Neural cell (in vitro differentiated cells): ENCODE measurements around the gene NELL1. TPM values are rescaled to one million over a fixed set of nuclear protein-coding genes. Genes with fewer than 3 reads are reported as not detected.

Experiments used
- H2AFZ ChIP-seq: fragments of 200-600, 300-800 bp; sonication (generic), shearing (Covaris generic); 2 replicates; pipeline ENCODE4 v1.6.0; 2014; ENCODE audit warnings: low read depth, mild to moderate bottlenecking, antibody characterized with exemption, low read length, moderate library complexity
- H3F3A ChIP-seq: fragments of 200-600 bp; shearing (Covaris generic); 2 replicates; pipeline ENCODE4 v1.6.1; 2016; ENCODE audit warnings: mild to moderate bottlenecking, moderate library complexity, mixed read lengths, antibody characterized with exemption, low read length; ENCODE audit not compliant: insufficient read depth, poor library complexity, severe bottlenecking
- H3K27ac ChIP-seq: fragments of 200-600, 300-800 bp; sonication (generic), shearing (Covaris generic); 2 replicates; pipeline ENCODE4 v1.5.1; 2014; ENCODE audit warnings: mild to moderate bottlenecking, low read length, moderate library complexity
- H3K27me3 ChIP-seq: fragments of 300-800, 200-600 bp; sonication (generic), shearing (Covaris generic); 2 replicates; pipeline ENCODE4 v1.6.0; 2014; ENCODE audit warnings: mild to moderate bottlenecking, low read depth, low read length, moderate library complexity; ENCODE audit not compliant: insufficient read depth
- H3K36me3 ChIP-seq: fragments of 300-800, 200-600 bp; sonication (generic), shearing (Covaris generic); 2 replicates; pipeline ENCODE4 v1.5.1; 2014; ENCODE audit warnings: mild to moderate bottlenecking, antibody characterized with exemption, low read length, moderate library complexity; ENCODE audit not compliant: insufficient read depth
- H3K4me2 ChIP-seq: fragments of 300-800, 200-600 bp; sonication (generic), shearing (Covaris generic); 2 replicates; pipeline ENCODE4 v1.6.0; 2014; ENCODE audit warnings: mild to moderate bottlenecking, low read length
- H3K4me3 ChIP-seq: fragments of 300-800, 200-600 bp; sonication (generic), shearing (Covaris generic); 2 replicates; pipeline ENCODE4 v1.5.1; 2014; ENCODE audit warnings: mild to moderate bottlenecking, low read length, moderate library complexity
- H3K79me2 ChIP-seq: fragments of 200-600 bp; shearing (Covaris generic); replicated peaks from 2 replicates; pipeline ENCODE4 v1.6.0; 2014; ENCODE audit warnings: mild to moderate bottlenecking, low read length, moderate library complexity; ENCODE audit not compliant: insufficient read depth
- H3K9ac ChIP-seq: fragments of 300-800, 200-600 bp; sonication (generic), shearing (Covaris generic); 2 replicates; pipeline ENCODE4 v1.6.1; 2016; ENCODE audit warnings: mild to moderate bottlenecking, low read length, mixed read lengths
- H3K9me2 ChIP-seq: fragments of 200-600 bp; shearing (Covaris generic); 2 replicates; pipeline ENCODE4 v1.6.1; 2016; ENCODE audit warnings: mild to moderate bottlenecking, low read length, mixed read lengths; ENCODE audit not compliant: insufficient read depth
- H3K9me3 ChIP-seq: fragments of 200-600, 300-800 bp; sonication (generic), shearing (Covaris generic); 2 replicates; pipeline ENCODE4 v1.6.1; 2016; ENCODE audit warnings: mild to moderate bottlenecking, mixed run types, low read length, moderate library complexity, mixed read lengths
- H4K20me1 ChIP-seq: fragments of 200-600 bp; shearing (Covaris generic); 2 replicates; pipeline ENCODE4 v1.6.1; 2016; ENCODE audit warnings: mild to moderate bottlenecking, mixed run types; ENCODE audit not compliant: insufficient read depth
- EP300 ChIP-seq: fragments of 450-650 bp; conservative IDR thresholded peaks from 2 replicates; pipeline ENCODE4 v1.6.1; 2014; ENCODE audit warnings: antibody characterized with exemption, mild to moderate bottlenecking, moderate library complexity; ENCODE audit not compliant: poor library complexity, severe bottlenecking
- EZH2 ChIP-seq: fragments of 200-600, 300-800 bp; shearing (Covaris generic), sonication (generic); IDR thresholded peaks from 2 replicates; pipeline ENCODE4 v1.6.1; 2014; ENCODE audit warnings: antibody characterized with exemption, low read length, borderline replicate concordance, mild to moderate bottlenecking; ENCODE audit not compliant: insufficient read depth, poor library complexity, severe bottlenecking
- MXI1 ChIP-seq: fragments of 450-650 bp; conservative IDR thresholded peaks from 2 replicates; pipeline ENCODE4 v1.6.1; 2014; ENCODE audit warnings: antibody characterized with exemption, mild to moderate bottlenecking; ENCODE audit not compliant: poor library complexity, severe bottlenecking
- POLR2AphosphoS5 ChIP-seq: IDR thresholded peaks from 2 replicates; pipeline ENCODE4 v1.6.1; 2012
- RAD21 ChIP-seq: fragments of 450-650 bp; conservative IDR thresholded peaks from 2 replicates; pipeline ENCODE4 v1.6.1; 2014; ENCODE audit warnings: antibody characterized with exemption, mild to moderate bottlenecking, moderate library complexity
- SMC3 ChIP-seq: fragments of 450-650 bp; conservative IDR thresholded peaks from 2 replicates; pipeline ENCODE4 v1.6.1; 2014; ENCODE audit warnings: antibody characterized with exemption, mild to moderate bottlenecking, moderate library complexity; ENCODE audit not compliant: poor library complexity
- TAF1 ChIP-seq: IDR thresholded peaks from 2 replicates; pipeline ENCODE4 v1.6.1; 2012; ENCODE audit warnings: low read depth
- polyA plus RNA-seq: library from polyadenylated mRNA; depleted of rRNA; stranded (reverse); fragments of >200 nt; gene quantifications from 2 replicates; pipeline ENCODE4 v1.2.3, GENCODE V29; 2014
- TF ChIP-seq, protein P1 (sequence below): IDR thresholded peaks from 2 replicates; pipeline ENCODE4 v1.6.1; 2012; ENCODE audit warnings: borderline replicate concordance
- TF ChIP-seq, protein P2 (sequence below): fragments of 450-650 bp; IDR thresholded peaks from 2 replicates; pipeline ENCODE4 v1.5.1; 2014; ENCODE audit warnings: antibody characterized with exemption, mild to moderate bottlenecking, moderate library complexity; ENCODE audit not compliant: poor library complexity, severe bottlenecking

NELL1 gene
- polyA plus RNA-seq, 1 donor from 2014 or later: 70.4 TPM

DNA sequence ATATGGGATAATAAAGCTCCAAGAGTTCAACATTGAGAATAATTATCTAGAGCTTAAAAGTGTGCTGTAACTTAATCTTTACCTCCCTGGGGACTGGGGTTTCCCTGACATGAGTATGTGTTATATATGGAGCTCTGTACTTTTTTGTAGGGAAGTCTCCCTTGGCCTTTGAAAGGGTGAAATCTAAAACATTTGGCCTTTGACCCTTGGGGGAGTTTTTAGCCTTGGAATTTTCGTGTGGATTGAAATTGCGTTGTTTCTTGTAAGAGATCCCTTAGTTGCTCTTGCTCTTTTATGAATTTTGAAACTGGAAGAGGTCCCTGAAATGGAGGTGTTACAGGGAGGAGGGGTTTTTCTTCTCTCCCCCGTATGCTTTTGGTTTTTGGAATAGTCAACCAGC lies 450.0 kb downstream of the NELL1 start:
- Histone ChIP-seq H3K36me3 (no peaks in the 10 kb centered on the region), H4K20me1 (no peaks in the 10 kb centered on the region), H3K9me3 (no peaks in the 10 kb centered on the region), H3K4me2 (no peak overlapping the region), H3K27me3 (no peaks in the 10 kb centered on the region), H3K9me2 (no peaks in the 10 kb centered on the region), H3F3A (no peaks in the 10 kb centered on the region), H2AFZ (no peak overlapping the region), H3K27ac (no peak overlapping the region), H3K9ac (no peak overlapping the region), H3K4me3 (no peak overlapping the region), H3K79me2 (no peaks in the 10 kb centered on the region)
- TF ChIP-seq MXI1 (no peak), RAD21 (no peak), TAF1 (no peak), EP300 (no peak), POLR2AphosphoS5 (no peak), EZH2 (no peak), SMC3 (no peak)
- TF ChIP-seq, protein P1, sequence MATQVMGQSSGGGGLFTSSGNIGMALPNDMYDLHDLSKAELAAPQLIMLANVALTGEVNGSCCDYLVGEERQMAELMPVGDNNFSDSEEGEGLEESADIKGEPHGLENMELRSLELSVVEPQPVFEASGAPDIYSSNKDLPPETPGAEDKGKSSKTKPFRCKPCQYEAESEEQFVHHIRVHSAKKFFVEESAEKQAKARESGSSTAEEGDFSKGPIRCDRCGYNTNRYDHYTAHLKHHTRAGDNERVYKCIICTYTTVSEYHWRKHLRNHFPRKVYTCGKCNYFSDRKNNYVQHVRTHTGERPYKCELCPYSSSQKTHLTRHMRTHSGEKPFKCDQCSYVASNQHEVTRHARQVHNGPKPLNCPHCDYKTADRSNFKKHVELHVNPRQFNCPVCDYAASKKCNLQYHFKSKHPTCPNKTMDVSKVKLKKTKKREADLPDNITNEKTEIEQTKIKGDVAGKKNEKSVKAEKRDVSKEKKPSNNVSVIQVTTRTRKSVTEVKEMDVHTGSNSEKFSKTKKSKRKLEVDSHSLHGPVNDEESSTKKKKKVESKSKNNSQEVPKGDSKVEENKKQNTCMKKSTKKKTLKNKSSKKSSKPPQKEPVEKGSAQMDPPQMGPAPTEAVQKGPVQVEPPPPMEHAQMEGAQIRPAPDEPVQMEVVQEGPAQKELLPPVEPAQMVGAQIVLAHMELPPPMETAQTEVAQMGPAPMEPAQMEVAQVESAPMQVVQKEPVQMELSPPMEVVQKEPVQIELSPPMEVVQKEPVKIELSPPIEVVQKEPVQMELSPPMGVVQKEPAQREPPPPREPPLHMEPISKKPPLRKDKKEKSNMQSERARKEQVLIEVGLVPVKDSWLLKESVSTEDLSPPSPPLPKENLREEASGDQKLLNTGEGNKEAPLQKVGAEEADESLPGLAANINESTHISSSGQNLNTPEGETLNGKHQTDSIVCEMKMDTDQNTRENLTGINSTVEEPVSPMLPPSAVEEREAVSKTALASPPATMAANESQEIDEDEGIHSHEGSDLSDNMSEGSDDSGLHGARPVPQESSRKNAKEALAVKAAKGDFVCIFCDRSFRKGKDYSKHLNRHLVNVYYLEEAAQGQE: no peak
- TF ChIP-seq, protein P2, sequence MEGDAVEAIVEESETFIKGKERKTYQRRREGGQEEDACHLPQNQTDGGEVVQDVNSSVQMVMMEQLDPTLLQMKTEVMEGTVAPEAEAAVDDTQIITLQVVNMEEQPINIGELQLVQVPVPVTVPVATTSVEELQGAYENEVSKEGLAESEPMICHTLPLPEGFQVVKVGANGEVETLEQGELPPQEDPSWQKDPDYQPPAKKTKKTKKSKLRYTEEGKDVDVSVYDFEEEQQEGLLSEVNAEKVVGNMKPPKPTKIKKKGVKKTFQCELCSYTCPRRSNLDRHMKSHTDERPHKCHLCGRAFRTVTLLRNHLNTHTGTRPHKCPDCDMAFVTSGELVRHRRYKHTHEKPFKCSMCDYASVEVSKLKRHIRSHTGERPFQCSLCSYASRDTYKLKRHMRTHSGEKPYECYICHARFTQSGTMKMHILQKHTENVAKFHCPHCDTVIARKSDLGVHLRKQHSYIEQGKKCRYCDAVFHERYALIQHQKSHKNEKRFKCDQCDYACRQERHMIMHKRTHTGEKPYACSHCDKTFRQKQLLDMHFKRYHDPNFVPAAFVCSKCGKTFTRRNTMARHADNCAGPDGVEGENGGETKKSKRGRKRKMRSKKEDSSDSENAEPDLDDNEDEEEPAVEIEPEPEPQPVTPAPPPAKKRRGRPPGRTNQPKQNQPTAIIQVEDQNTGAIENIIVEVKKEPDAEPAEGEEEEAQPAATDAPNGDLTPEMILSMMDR: no peak

DNA sequence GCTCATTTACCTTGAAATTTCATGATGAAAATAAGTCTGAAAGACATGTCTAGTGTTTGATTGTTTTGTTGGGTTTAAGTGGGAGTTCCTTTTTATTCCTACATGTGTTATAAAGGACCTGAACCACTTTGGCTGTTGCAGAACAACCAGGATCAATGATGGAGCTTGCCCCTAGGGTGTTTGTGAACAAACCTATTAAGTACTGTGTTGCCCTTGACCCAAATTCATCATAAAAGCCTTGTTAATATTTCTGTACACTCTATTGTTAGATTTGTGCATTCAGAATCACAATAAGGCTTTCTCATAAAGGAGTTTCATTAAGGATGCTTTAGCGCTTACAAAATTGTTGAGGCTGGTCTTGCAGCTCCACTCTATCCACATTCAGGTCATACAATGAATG lies 452.6 kb downstream of the NELL1 start:
- H3F3A ChIP-seq: no peaks in the 10 kb centered on the region
- no peak overlapping the region for H3K4me2 ChIP-seq
- no peaks in the 10 kb centered on the region for H3K9me3 ChIP-seq
- H3K36me3 ChIP-seq: no peaks in the 10 kb centered on the region
- H3K9ac ChIP-seq: no peak overlapping the region
- H3K79me2 ChIP-seq: no peaks in the 10 kb centered on the region
- TF ChIP-seq EP300 (no peak), POLR2AphosphoS5 (no peak), RAD21 (no peak), TAF1 (no peak), EZH2 (no peak), SMC3 (no peak), MXI1 (no peak)
- TF ChIP-seq, protein P2: no peak
- TF ChIP-seq, protein P1: no peak
- no peaks in the 10 kb centered on the region for H3K9me2 ChIP-seq
- no peak overlapping the region for H2AFZ ChIP-seq
- H3K27ac ChIP-seq: no peak overlapping the region
- no peak overlapping the region for H3K4me3 ChIP-seq
- H4K20me1 ChIP-seq: no peaks in the 10 kb centered on the region
- no peaks in the 10 kb centered on the region for H3K27me3 ChIP-seq
